Measurements from ENCODE around the gene SLC35E2B. TPM values are rescaled to one million over a fixed set of nuclear protein-coding genes. Genes with fewer than 3 reads are reported as not detected.
"Not testable (repeated sequence)": the region's sequence is repeated elsewhere in the genome, so short reads cannot be mapped to it uniquely, and the experiment has no call there.

SLC35E2B gene
- total RNA-seq, 1 donor from 2014 or later: 27.7 TPM

- DNase-seq (ENCODE audit: low spot score): peak; percentile 62
These were observed 44.9 kb downstream of the SLC35E2B start for GRCh38 chr1:1647567-1648241.

- not testable (repeated sequence) for DNase-seq (ENCODE audit: low spot score)
These were observed 46.3 kb downstream of the SLC35E2B start for GRCh38 chr1:1646326-1646725.

- DNase-seq (ENCODE audit: low spot score): peak; percentile 43
These were observed 51.7 kb downstream of the SLC35E2B start for GRCh38 chr1:1640711-1641461.

GRCh38 chr1:1640081-1640480 lies 52.5 kb downstream of the SLC35E2B start:
- DNase-seq (ENCODE audit: low spot score): peak; percentile 53

GRCh38 chr1:1639368-1639767 lies 53.2 kb downstream of the SLC35E2B start:
- DNase-seq (ENCODE audit: low spot score): peak; percentile 74

GRCh38 chr1:1638528-1638927 lies 54.1 kb downstream of the SLC35E2B start:
- peak; percentile 51 for DNase-seq (ENCODE audit: low spot score)

- peak; percentile 33 for DNase-seq (ENCODE audit: low spot score)
These were observed 55.1 kb downstream of the SLC35E2B start for GRCh38 chr1:1637479-1637875.

GRCh38 chr1:1636621-1637478 lies 55.7 kb downstream of the SLC35E2B start:
- peak; percentile 83 for DNase-seq (ENCODE audit: low spot score)

GRCh38 chr1:1634613-1635012 lies 58.0 kb downstream of the SLC35E2B start:
- DNase-seq (ENCODE audit: low spot score): peak; percentile 89

GRCh38 chr1:1633409-1633808 lies 59.2 kb downstream of the SLC35E2B start:
- not testable (repeated sequence) for DNase-seq (ENCODE audit: low spot score)

- no peak for DNase-seq (ENCODE audit: low spot score)
These were observed 60.7 kb downstream of the SLC35E2B start, which contains the start of gene MMP23B for GRCh38 chr1:1631782-1632420. MMP23B (plus strand) TSS chr1:1632173; CDS start chr1:1632219, 46 bp downstream.

GRCh38 chr1:1630965-1631781 lies 61.4 kb downstream of the SLC35E2B start:
- no peak for DNase-seq (ENCODE audit: low spot score)

- no peak for DNase-seq (ENCODE audit: low spot score)
These were observed 62.2 kb downstream of the SLC35E2B start for GRCh38 chr1:1630191-1630964.

GRCh38 chr1:1629430-1630190 lies 63.0 kb downstream of the SLC35E2B start:
- DNase-seq (ENCODE audit: low spot score): no peak

GRCh38 chr1:1628754-1629429 lies 63.7 kb downstream of the SLC35E2B start:
- no peak for DNase-seq (ENCODE audit: low spot score)

- DNase-seq (ENCODE audit: low spot score): no peak
These were observed 64.5 kb downstream of the SLC35E2B start for GRCh38 chr1:1627829-1628753.

GRCh38 chr1:1627261-1627828 lies 65.2 kb downstream of the SLC35E2B start:
- no peak for DNase-seq (ENCODE audit: low spot score)

Data from mesenteric fat pad (tissue), 1 donor.